KMS-11 (cell line): Measurements from ENCODE around the gene NADSYN1.
"Not testable (repeated sequence)": the region's sequence is repeated elsewhere in the genome, so short reads cannot be mapped to it uniquely, and the experiment has no call there.

Experiments used
- H2AFZ ChIP-seq: fragments of 200-600 bp; sonication (generic); 2 replicates; pipeline ENCODE4 v1.6.1; 2016; ENCODE audit warnings: antibody characterized with exemption, mixed run types, low read depth
- H3K27ac ChIP-seq: fragments of 200-600 bp; sonication (generic); 2 replicates; pipeline ENCODE4 v1.6.1; 2016; ENCODE audit warnings: mild to moderate bottlenecking, mixed run types
- H3K27me3 ChIP-seq: fragments of 200-600 bp; sonication (generic); 2 replicates; pipeline ENCODE4 v1.6.1; 2017; ENCODE audit warnings: mild to moderate bottlenecking, low read depth, mixed run types, moderate library complexity; ENCODE audit not compliant: insufficient read depth
- H3K36me3 ChIP-seq: fragments of 200-600 bp; sonication (generic); 2 replicates; pipeline ENCODE4 v1.6.1; 2017; ENCODE audit warnings: mild to moderate bottlenecking, mixed run types; ENCODE audit not compliant: insufficient read depth
- H3K4me1 ChIP-seq: fragments of 200-600 bp; sonication (generic); 2 replicates; pipeline ENCODE4 v1.6.1; 2016; ENCODE audit warnings: mild to moderate bottlenecking, low read depth, mixed run types; ENCODE audit not compliant: poor library complexity, severe bottlenecking
- H3K4me2 ChIP-seq: fragments of 200-600 bp; sonication (generic); 2 replicates; pipeline ENCODE4 v1.7.0; 2016; ENCODE audit warnings: mild to moderate bottlenecking, mixed run types
- H3K4me3 ChIP-seq: fragments of 200-600 bp; sonication (generic); IDR thresholded peaks from 2 replicates; pipeline ENCODE4 v1.6.1; 2017; ENCODE audit warnings: low read depth, low read length, mixed read lengths; ENCODE audit not compliant: insufficient read depth
- H3K79me2 ChIP-seq: fragments of 200-600 bp; sonication (generic); 2 replicates; pipeline ENCODE4 v1.6.1; 2016; ENCODE audit warnings: low read depth, mixed run types; ENCODE audit not compliant: insufficient read depth
- H3K9ac ChIP-seq: fragments of 200-600 bp; sonication (generic); 2 replicates; pipeline ENCODE4 v1.6.1; 2016; ENCODE audit warnings: mild to moderate bottlenecking, mixed run types
- H4K20me1 ChIP-seq: fragments of 200-600 bp; sonication (generic); 2 replicates; pipeline ENCODE4 v1.6.1; 2016; ENCODE audit warnings: mild to moderate bottlenecking, mixed run types; ENCODE audit not compliant: insufficient read depth
- CTCF ChIP-seq: fragments of 200-600 bp; sonication (generic); conservative IDR thresholded peaks from 2 replicates; pipeline ENCODE4 v1.6.1; 2017; ENCODE audit warnings: low read depth, mild to moderate bottlenecking, antibody characterized with exemption, low read length, moderate library complexity, mixed read lengths

Gene NADSYN1

GRCh38 chr11:71527576-71528210 lies 74.7 kb downstream of the NADSYN1 start:
- Histone ChIP-seq H4K20me1 (no peaks in the 10 kb centered on the region), H3K79me2 (no peaks in the 10 kb centered on the region), H3K4me2 (no peak overlapping the region), H2AFZ (no peak overlapping the region), H3K36me3 (no peaks in the 10 kb centered on the region), H3K27me3 (no peaks in the 10 kb centered on the region), H3K4me3 (no peak overlapping the region), H3K27ac (no peak overlapping the region), H3K9ac (no peak overlapping the region), H3K4me1 (no peaks in the 10 kb centered on the region)
- no peak for TF ChIP-seq CTCF

- Histone ChIP-seq H2AFZ (no peak overlapping the region), H3K4me3 (no peak overlapping the region), H3K4me2 (no peak overlapping the region), H3K36me3 (no peaks in the 10 kb centered on the region), H4K20me1 (no peaks in the 10 kb centered on the region), H3K79me2 (no peaks in the 10 kb centered on the region), H3K27ac (no peak overlapping the region), H3K4me1 (no peaks in the 10 kb centered on the region), H3K9ac (no peak overlapping the region), H3K27me3 (no peaks in the 10 kb centered on the region)
- no peak for TF ChIP-seq CTCF
Observed at GRCh38 chr11:71530602-71531001, 77.6 kb downstream of the NADSYN1 start.

GRCh38 chr11:71532036-71532610 lies 79.1 kb downstream of the NADSYN1 start:
- Histone ChIP-seq H3K4me2 (no peak overlapping the region), H3K27me3 (no peaks in the 10 kb centered on the region), H3K9ac (no peak overlapping the region), H3K36me3 (no peaks in the 10 kb centered on the region), H2AFZ (no peak overlapping the region), H3K79me2 (no peaks in the 10 kb centered on the region), H3K4me1 (no peaks in the 10 kb centered on the region), H3K27ac (no peak overlapping the region), H3K4me3 (no peak overlapping the region), H4K20me1 (no peaks in the 10 kb centered on the region)
- no peak for TF ChIP-seq CTCF

DNA sequence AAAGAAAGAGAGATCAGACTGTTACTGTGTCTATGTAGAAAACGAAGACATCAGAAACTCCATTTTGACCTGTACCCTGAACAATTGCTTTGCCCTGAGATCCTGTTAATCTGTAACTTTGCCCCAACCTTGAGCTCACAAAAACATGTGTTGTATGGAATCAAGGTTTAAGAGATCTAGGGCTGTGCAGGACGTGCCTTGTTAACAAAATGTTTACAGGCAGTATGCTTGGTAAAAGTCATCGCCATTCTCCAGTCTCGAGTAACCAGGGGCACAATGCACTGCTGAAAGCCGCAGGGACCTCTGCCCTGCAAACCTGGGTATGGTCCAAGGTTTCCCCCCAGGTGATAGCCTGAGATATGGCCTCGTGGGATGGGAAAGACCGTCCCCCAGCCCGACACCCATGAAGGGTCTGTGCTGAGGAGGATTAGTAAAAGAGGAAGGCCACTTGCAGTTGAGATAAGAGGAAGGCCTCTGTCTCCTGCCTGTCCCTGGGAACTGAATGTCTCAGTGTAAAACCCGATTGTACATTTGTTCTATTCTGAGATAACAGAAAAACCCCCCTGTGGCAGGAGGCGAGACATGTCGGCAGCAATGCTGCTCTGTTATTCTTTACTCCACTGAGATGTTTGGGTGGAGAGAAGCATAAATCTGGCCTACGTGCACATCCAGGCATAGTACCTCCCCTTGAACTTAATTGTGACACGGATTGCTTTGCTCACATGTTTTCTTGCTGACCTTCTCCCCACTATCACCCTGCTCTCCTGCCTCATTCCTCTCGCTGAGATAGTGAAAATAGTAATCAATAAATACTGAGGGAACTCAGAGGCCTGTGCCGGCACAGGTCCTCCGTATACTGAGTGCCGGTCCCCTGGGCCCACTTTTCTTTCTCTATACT lies 82.0 kb downstream of the NADSYN1 start:
- not testable (repeated sequence) for H3K9ac ChIP-seq, H4K20me1 ChIP-seq, H3K4me2 ChIP-seq, H2AFZ ChIP-seq, H3K4me1 ChIP-seq, H3K36me3 ChIP-seq, H3K27ac ChIP-seq, H3K79me2 ChIP-seq, H3K27me3 ChIP-seq, H3K4me3 ChIP-seq

DNA sequence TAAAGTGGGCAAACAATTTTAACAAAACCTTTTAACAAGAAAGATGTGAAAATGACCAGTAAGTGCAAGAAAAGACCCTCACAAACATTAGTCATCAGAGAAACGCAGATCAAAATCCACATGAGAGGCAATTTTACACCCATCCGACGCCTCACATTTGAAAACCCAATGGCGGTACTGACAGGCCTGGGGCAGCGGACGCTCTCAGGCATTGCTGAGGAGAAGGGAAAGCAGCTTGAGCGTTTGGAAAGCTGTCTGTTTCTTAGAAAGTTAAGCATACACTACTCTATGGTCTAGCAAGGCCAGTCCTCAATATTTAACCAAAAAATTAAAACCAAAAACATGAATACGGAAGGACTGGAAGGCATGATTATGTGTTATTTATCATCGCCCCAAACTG lies 82.8 kb downstream of the NADSYN1 start:
- Histone ChIP-seq H3K36me3 (no peaks in the 10 kb centered on the region), H3K9ac (no peak overlapping the region), H4K20me1 (no peaks in the 10 kb centered on the region), H3K4me1 (peaks cover 4% of the 10 kb centered on the region), H3K4me2 (no peak overlapping the region), H2AFZ (no peak overlapping the region), H3K79me2 (no peaks in the 10 kb centered on the region), H3K27ac (no peak overlapping the region), H3K27me3 (no peaks in the 10 kb centered on the region), H3K4me3 (no peak overlapping the region)
- no peak for TF ChIP-seq CTCF
